ENCODE results near the gene USP7.

DNA sequence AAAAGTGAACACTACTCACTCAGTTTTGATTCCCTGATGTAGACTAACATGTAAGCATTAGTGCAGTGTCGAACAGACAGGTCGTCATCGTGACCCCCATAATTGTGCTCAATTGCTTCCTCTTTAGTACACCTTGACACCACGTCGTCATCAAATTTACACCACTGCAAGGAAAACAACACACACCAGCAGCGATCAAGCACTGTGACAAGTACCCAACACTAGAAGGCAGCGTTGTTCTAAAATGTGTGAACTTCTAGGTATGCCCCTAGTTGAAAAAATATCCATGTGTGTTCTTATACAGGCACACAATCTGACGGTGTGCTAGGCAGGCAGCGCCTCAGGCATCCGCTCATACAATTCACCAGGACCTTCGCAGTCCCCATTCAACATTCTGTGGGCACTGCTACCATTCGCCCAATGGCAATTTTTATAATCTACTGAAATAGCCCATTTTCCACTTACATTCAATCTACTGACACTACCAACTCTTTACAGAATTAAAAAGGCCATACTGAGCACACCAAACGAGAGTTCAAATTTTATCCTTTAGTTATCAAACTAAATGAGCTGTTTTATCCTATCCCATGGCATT, 58.4 kb downstream of the USP7 start:
- TF ChIP-seq JUND (IDR thresholded peaks at IDR 0.05) = no peak
- no peak for TF ChIP-seq EZH2phosphoT487 (IDR thresholded peaks at IDR 0.05; ENCODE audit: borderline replicate concordance, low read depth)
- peak; percentile 68 for TF ChIP-seq RAD21 (IDR thresholded peaks at IDR 0.05; ENCODE audit: low read length)
- TF ChIP-seq EP300 (IDR thresholded peaks at IDR 0.05; ENCODE audit: borderline replicate concordance in 1 of 2, low read depth in 1 of 2, low read length in 1 of 2) = no peak
- TF ChIP-seq CTCF (IDR thresholded peaks at IDR 0.05) = peak; percentile 50
- no peak for TF ChIP-seq SIN3A (IDR thresholded peaks at IDR 0.05; ENCODE audit: borderline replicate concordance, low read depth, low read length)
- TF ChIP-seq, protein P1, sequence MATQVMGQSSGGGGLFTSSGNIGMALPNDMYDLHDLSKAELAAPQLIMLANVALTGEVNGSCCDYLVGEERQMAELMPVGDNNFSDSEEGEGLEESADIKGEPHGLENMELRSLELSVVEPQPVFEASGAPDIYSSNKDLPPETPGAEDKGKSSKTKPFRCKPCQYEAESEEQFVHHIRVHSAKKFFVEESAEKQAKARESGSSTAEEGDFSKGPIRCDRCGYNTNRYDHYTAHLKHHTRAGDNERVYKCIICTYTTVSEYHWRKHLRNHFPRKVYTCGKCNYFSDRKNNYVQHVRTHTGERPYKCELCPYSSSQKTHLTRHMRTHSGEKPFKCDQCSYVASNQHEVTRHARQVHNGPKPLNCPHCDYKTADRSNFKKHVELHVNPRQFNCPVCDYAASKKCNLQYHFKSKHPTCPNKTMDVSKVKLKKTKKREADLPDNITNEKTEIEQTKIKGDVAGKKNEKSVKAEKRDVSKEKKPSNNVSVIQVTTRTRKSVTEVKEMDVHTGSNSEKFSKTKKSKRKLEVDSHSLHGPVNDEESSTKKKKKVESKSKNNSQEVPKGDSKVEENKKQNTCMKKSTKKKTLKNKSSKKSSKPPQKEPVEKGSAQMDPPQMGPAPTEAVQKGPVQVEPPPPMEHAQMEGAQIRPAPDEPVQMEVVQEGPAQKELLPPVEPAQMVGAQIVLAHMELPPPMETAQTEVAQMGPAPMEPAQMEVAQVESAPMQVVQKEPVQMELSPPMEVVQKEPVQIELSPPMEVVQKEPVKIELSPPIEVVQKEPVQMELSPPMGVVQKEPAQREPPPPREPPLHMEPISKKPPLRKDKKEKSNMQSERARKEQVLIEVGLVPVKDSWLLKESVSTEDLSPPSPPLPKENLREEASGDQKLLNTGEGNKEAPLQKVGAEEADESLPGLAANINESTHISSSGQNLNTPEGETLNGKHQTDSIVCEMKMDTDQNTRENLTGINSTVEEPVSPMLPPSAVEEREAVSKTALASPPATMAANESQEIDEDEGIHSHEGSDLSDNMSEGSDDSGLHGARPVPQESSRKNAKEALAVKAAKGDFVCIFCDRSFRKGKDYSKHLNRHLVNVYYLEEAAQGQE (IDR thresholded peaks at IDR 0.05; ENCODE audit: low read depth, low read length) = no peak
- TF ChIP-seq ZBTB33 (IDR thresholded peaks at IDR 0.05; ENCODE audit: borderline replicate concordance, low read depth) = no peak
- TF ChIP-seq FOXJ3 (CRISPR knock-in tag; IDR thresholded peaks at IDR 0.05) = no peak
- no peak for TF ChIP-seq TEAD4 (IDR thresholded peaks at IDR 0.05; ENCODE audit: borderline replicate concordance, insufficient read depth)
- TF ChIP-seq POLR2AphosphoS5 (IDR thresholded peaks at IDR 0.05; ENCODE audit: low read depth, low read length) = no peak
- no peak for TF ChIP-seq RCOR1 (IDR thresholded peaks at IDR 0.05; ENCODE audit: low read length)
- TF ChIP-seq RFX5 (IDR thresholded peaks at IDR 0.05; ENCODE audit: low read length) = no peak
- TF ChIP-seq CHD2 (IDR thresholded peaks at IDR 0.05; ENCODE audit: low read length, partially characterized antibody) = no peak
